Measurements from ENCODE around the gene NTRK3.

Gene NTRK3

DNA sequence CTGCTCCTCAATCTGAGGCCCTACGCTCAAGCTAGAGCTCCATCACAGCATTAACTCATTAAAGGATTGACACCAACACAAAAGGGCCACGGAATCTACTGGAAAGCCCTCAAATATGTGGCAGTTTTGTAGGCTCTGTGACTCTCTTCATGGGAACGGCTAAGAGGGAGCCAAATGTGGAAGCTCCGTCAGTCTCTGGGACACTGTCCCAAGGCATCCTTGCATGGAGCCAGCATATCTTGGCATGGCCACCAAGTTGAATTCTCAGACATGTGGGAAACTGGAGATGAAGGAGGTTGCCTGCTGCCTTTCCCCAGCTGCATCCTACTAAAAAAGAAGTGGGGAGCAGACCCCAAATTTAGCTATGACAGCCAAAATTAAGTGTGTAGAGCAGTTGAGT, 296.9 kb downstream of the NTRK3 start:
- H3K4me2 ChIP-seq (ENCODE audit: low read length), result no peak overlapping the region
- no peaks in the 10 kb centered on the region for H3K9me2 ChIP-seq (replicated peaks; ENCODE audit: control insufficient read depth, low read length)
- H3K79me2 ChIP-seq (ENCODE audit: control insufficient read depth, low read length), result no peaks in the 10 kb centered on the region
- no peaks in the 10 kb centered on the region for H3K27me3 ChIP-seq (ENCODE audit: control insufficient read depth, low read length)
- no peaks in the 10 kb centered on the region for H3F3A ChIP-seq (ENCODE audit: control insufficient read depth, insufficient read depth)
- no peaks in the 10 kb centered on the region for H3K9me3 ChIP-seq (ENCODE audit: control insufficient read depth, insufficient read depth, low read length)
- no peaks in the 10 kb centered on the region for H3K4me1 ChIP-seq (ENCODE audit: control insufficient read depth, low read length)
- H3K36me3 ChIP-seq (ENCODE audit: control insufficient read depth, low read length), result no peaks in the 10 kb centered on the region
- TF ChIP-seq, protein P1, sequence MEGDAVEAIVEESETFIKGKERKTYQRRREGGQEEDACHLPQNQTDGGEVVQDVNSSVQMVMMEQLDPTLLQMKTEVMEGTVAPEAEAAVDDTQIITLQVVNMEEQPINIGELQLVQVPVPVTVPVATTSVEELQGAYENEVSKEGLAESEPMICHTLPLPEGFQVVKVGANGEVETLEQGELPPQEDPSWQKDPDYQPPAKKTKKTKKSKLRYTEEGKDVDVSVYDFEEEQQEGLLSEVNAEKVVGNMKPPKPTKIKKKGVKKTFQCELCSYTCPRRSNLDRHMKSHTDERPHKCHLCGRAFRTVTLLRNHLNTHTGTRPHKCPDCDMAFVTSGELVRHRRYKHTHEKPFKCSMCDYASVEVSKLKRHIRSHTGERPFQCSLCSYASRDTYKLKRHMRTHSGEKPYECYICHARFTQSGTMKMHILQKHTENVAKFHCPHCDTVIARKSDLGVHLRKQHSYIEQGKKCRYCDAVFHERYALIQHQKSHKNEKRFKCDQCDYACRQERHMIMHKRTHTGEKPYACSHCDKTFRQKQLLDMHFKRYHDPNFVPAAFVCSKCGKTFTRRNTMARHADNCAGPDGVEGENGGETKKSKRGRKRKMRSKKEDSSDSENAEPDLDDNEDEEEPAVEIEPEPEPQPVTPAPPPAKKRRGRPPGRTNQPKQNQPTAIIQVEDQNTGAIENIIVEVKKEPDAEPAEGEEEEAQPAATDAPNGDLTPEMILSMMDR (IDR thresholded peaks at IDR 0.05; ENCODE audit: low read depth, low read length, poor library complexity, severe bottlenecking), result no peak
- TF ChIP-seq EZH2phosphoT487 (IDR thresholded peaks at IDR 0.05; ENCODE audit: borderline replicate concordance, low read length), result no peak
- no peak overlapping the region for H3K27ac ChIP-seq (ENCODE audit: low read depth, low read length)
- H4K20me1 ChIP-seq (ENCODE audit: control insufficient read depth, insufficient read depth, low read depth, low read length), result no peaks in the 10 kb centered on the region
- no peak overlapping the region for H3K4me3 ChIP-seq (ENCODE audit: low read length)

DNA sequence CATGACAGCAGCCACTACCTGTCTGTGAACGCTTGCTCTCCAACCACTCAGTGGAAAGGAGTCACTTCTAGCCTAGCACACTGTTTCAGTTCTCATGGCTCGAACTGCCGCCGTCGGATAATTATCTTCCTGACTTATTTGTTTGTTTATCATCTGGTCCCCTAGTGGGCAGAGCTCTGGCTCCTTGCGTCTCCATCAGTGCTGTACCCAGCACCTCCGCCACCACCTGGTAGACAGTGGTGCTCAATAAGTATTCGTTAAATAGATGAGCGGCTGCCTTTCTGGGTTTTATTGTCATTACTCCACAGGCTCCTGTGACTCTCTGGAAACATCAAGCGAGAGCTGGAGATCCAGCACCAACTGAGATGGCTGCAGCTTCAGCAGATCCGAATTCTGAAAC, 297.5 kb downstream of the NTRK3 start:
- no peak overlapping the region for H3K4me3 ChIP-seq (ENCODE audit: low read length)
- no peaks in the 10 kb centered on the region for H3K79me2 ChIP-seq (ENCODE audit: control insufficient read depth, low read length)
- H3K27me3 ChIP-seq (ENCODE audit: control insufficient read depth, low read length), result no peaks in the 10 kb centered on the region

DNA sequence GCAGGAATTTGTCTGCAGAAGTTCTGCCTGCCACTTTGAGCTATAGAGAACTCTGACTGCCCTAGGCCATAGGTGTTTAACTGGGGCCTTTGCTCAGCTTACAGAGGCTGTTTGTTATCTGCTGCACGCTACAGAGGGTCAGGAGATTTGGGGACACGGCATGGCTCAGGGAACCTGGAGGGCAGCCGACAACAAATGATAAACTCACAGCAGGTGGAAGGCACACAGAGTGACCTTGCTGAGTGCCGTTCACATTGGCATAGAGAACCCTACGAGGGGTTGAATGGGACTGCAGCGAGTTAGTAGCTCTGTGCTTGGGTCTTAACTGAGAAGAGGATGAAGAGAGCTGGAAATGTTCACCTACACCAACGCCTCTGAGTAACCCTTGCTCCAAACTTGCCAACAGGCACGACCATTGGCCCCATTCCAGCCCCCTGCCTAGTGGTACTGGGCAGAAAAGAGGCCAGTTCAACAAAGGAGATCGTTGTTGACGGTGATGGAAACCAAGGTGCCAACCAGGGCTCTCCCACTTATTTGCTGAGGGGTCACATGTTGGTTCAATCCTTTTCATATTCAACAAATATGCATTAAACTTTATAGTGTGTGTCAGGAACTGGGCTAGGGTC, 301.1 kb downstream of the NTRK3 start:
- H3K27ac ChIP-seq (ENCODE audit: low read depth, low read length), result no peak overlapping the region

More for the DNA sequence above, 297.5 kb downstream of the NTRK3 start:
- H3K9me2 ChIP-seq (replicated peaks; ENCODE audit: control insufficient read depth, low read length), result no peaks in the 10 kb centered on the region
- no peaks in the 10 kb centered on the region for H4K20me1 ChIP-seq (ENCODE audit: control insufficient read depth, insufficient read depth, low read depth, low read length)
- H3K36me3 ChIP-seq (ENCODE audit: control insufficient read depth, low read length), result no peaks in the 10 kb centered on the region
- no peak overlapping the region for H3K4me2 ChIP-seq (ENCODE audit: low read length)
- no peaks in the 10 kb centered on the region for H3K4me1 ChIP-seq (ENCODE audit: control insufficient read depth, low read length)
- H3K27ac ChIP-seq (ENCODE audit: low read depth, low read length), result no peak overlapping the region
- no peak for TF ChIP-seq EZH2phosphoT487 (IDR thresholded peaks at IDR 0.05; ENCODE audit: borderline replicate concordance, low read length)
- TF ChIP-seq, protein P1 (IDR thresholded peaks at IDR 0.05; ENCODE audit: low read depth, low read length, poor library complexity, severe bottlenecking), result no peak
- H3F3A ChIP-seq (ENCODE audit: control insufficient read depth, insufficient read depth), result no peaks in the 10 kb centered on the region
- no peaks in the 10 kb centered on the region for H3K9me3 ChIP-seq (ENCODE audit: control insufficient read depth, insufficient read depth, low read length)

More for the DNA sequence above, 301.1 kb downstream of the NTRK3 start:
- no peaks in the 10 kb centered on the region for H4K20me1 ChIP-seq (ENCODE audit: control insufficient read depth, insufficient read depth, low read depth, low read length)
- no peaks in the 10 kb centered on the region for H3K36me3 ChIP-seq (ENCODE audit: control insufficient read depth, low read length)
- no peaks in the 10 kb centered on the region for H3K9me3 ChIP-seq (ENCODE audit: control insufficient read depth, insufficient read depth, low read length)
- no peaks in the 10 kb centered on the region for H3K27me3 ChIP-seq (ENCODE audit: control insufficient read depth, low read length)
- no peaks in the 10 kb centered on the region for H3F3A ChIP-seq (ENCODE audit: control insufficient read depth, insufficient read depth)
- TF ChIP-seq, protein P1 (IDR thresholded peaks at IDR 0.05; ENCODE audit: low read depth, low read length, poor library complexity, severe bottlenecking), result no peak
- TF ChIP-seq EZH2phosphoT487 (IDR thresholded peaks at IDR 0.05; ENCODE audit: borderline replicate concordance, low read length), result no peak
- H3K79me2 ChIP-seq (ENCODE audit: control insufficient read depth, low read length), result no peaks in the 10 kb centered on the region
- H3K4me1 ChIP-seq (ENCODE audit: control insufficient read depth, low read length), result no peaks in the 10 kb centered on the region
- no peak overlapping the region for H3K4me2 ChIP-seq (ENCODE audit: low read length)
- no peaks in the 10 kb centered on the region for H3K9me2 ChIP-seq (replicated peaks; ENCODE audit: control insufficient read depth, low read length)
- no peak overlapping the region for H3K4me3 ChIP-seq (ENCODE audit: low read length)
